Memory B cell (primary cell): ENCODE results near the gene MRPL42.
A peak's percentile ranks its signal among the peaks of the same experiment; 100 is the strongest.
"Not testable (repeated sequence)": the region's sequence is repeated elsewhere in the genome, so short reads cannot be mapped to it uniquely, and the experiment has no call there.

Source experiments
- ATAC-seq: fragments of 150-1000 bp; cut with Tn5 transposase; 2 replicates; pipeline ENCODE4 v1.10.0; 2021; ENCODE audit warnings: low read depth, mild to moderate bottlenecking, moderate library complexity
- DNase-seq, 2 donors: peaks; one replicate each; pipeline ENCODE4 v3.0.0; 2022; ENCODE audit warnings: low spot score in 2 of 2
- H3K27ac Mint-ChIP-seq: one replicate; pipeline ENCODE4 v1.8.0; 2022; ENCODE audit warnings: mild to moderate bottlenecking, moderate library complexity, mixed read lengths
- H3K27me3 Mint-ChIP-seq: one replicate; pipeline ENCODE4 v1.8.0; 2022; ENCODE audit warnings: mixed read lengths
- H3K36me3 Mint-ChIP-seq: one replicate; pipeline ENCODE4 v1.8.0; 2022; ENCODE audit warnings: mild to moderate bottlenecking, mixed read lengths
- H3K4me1 Mint-ChIP-seq: one replicate; pipeline ENCODE4 v1.8.0; 2022; ENCODE audit warnings: mixed read lengths
- H3K4me3 Mint-ChIP-seq: one replicate; pipeline ENCODE4 v1.8.0; 2022; ENCODE audit warnings: mild to moderate bottlenecking, moderate library complexity, mixed read lengths
- H3K9me3 Mint-ChIP-seq: one replicate; pipeline ENCODE4 v1.8.0; 2022; ENCODE audit warnings: mixed read lengths

The MRPL42 gene

GRCh38 chr12:93460003-93460402 is 7.3 kb upstream of the MRPL42 start:
- Mint-ChIP-seq H3K4me3 (no peak overlapping the region), H3K27me3 (no peaks in the 10 kb centered on the region), H3K4me1 (peaks cover 3% of the 10 kb centered on the region), H3K9me3 (no peaks in the 10 kb centered on the region), H3K36me3 (no peaks in the 10 kb centered on the region), H3K27ac (no peak overlapping the region)
- ATAC-seq (no peak), DNase-seq (no peak)

- H3K4me3 Mint-ChIP-seq: no peak overlapping the region
These were observed 6.4 kb upstream of the MRPL42 start for GRCh38 chr12:93460902-93461301.

GRCh38 chr12:93461503-93461902 is 5.8 kb upstream of the MRPL42 start:
- no peaks in the 10 kb centered on the region for H3K36me3 Mint-ChIP-seq
- no peak for DNase-seq

More at GRCh38 chr12:93460902-93461301, 6.4 kb upstream of the MRPL42 start:
- no peak for ATAC-seq
- Mint-ChIP-seq H3K27me3 (no peaks in the 10 kb centered on the region), H3K27ac (no peak overlapping the region), H3K36me3 (no peaks in the 10 kb centered on the region), H3K9me3 (no peaks in the 10 kb centered on the region), H3K4me1 (peaks cover 3% of the 10 kb centered on the region)
- no peak for DNase-seq

GRCh38 chr12:93465841-93466240 is 1.5 kb upstream of the MRPL42 start:
- Mint-ChIP-seq H3K4me3 (no peak overlapping the region), H3K27me3 (no peaks in the 10 kb centered on the region), H3K36me3 (peaks cover 4% of the 10 kb centered on the region), H3K4me1 (peaks cover 20% of the 10 kb centered on the region), H3K9me3 (no peaks in the 10 kb centered on the region), H3K27ac (peak overlapping the region; percentile 56)
- ATAC-seq: no peak
- no peak for DNase-seq

More at GRCh38 chr12:93461503-93461902, 5.8 kb upstream of the MRPL42 start:
- Mint-ChIP-seq H3K27ac (no peak overlapping the region), H3K4me3 (no peak overlapping the region), H3K4me1 (peaks cover 3% of the 10 kb centered on the region), H3K27me3 (no peaks in the 10 kb centered on the region), H3K9me3 (no peaks in the 10 kb centered on the region)
- ATAC-seq: no peak

GRCh38 chr12:93466625-93467350 is 526 bp upstream of the MRPL42 start:
- peaks cover 17% of the 10 kb centered on the region for H3K4me1 Mint-ChIP-seq
- no peaks in the 10 kb centered on the region for H3K27me3 Mint-ChIP-seq
- peak overlapping the region; percentile 93 for H3K4me3 Mint-ChIP-seq
- peak overlapping the region; percentile 91 for H3K27ac Mint-ChIP-seq
- no peaks in the 10 kb centered on the region for H3K9me3 Mint-ChIP-seq
- ATAC-seq: no peak
- no peak for DNase-seq
- peaks cover 5% of the 10 kb centered on the region for H3K36me3 Mint-ChIP-seq

- peaks cover 17% of the 10 kb centered on the region for H3K4me1 Mint-ChIP-seq
- H3K9me3 Mint-ChIP-seq: no peaks in the 10 kb centered on the region
- peak overlapping the region; percentile 93 for H3K4me3 Mint-ChIP-seq
- no peak for ATAC-seq
- H3K27ac Mint-ChIP-seq: peak overlapping the region; percentile 91
- H3K36me3 Mint-ChIP-seq: peaks cover 5% of the 10 kb centered on the region
- H3K27me3 Mint-ChIP-seq: no peaks in the 10 kb centered on the region
- no peak for DNase-seq
These were observed 676 bp downstream of the MRPL42 start for GRCh38 chr12:93468008-93468371.

GRCh38 chr12:93469386-93469785 is 2.1 kb downstream of the MRPL42 start:
- ATAC-seq (no peak), DNase-seq (no peak)
- no peaks in the 10 kb centered on the region for H3K27me3 Mint-ChIP-seq
- peak overlapping the region; percentile 14 for H3K4me3 Mint-ChIP-seq
- H3K27ac Mint-ChIP-seq: no peak overlapping the region
- H3K36me3 Mint-ChIP-seq: peaks cover 8% of the 10 kb centered on the region
- peaks cover 17% of the 10 kb centered on the region for H3K4me1 Mint-ChIP-seq
- H3K9me3 Mint-ChIP-seq: no peaks in the 10 kb centered on the region

- DNase-seq (no peak), ATAC-seq (no peak)
- Mint-ChIP-seq H3K27me3 (no peaks in the 10 kb centered on the region), H3K4me1 (peaks cover 3% of the 10 kb centered on the region), H3K36me3 (peaks cover 15% of the 10 kb centered on the region), H3K4me3 (no peak overlapping the region), H3K9me3 (no peaks in the 10 kb centered on the region), H3K27ac (no peak overlapping the region)
These were observed 9.2 kb downstream of the MRPL42 start for GRCh38 chr12:93476555-93476954.

GRCh38 chr12:93482721-93483120 is 15.4 kb downstream of the MRPL42 start:
- H3K4me3 Mint-ChIP-seq: no peak overlapping the region
- no peak overlapping the region for H3K27ac Mint-ChIP-seq
- no peaks in the 10 kb centered on the region for H3K4me1 Mint-ChIP-seq
- no peaks in the 10 kb centered on the region for H3K27me3 Mint-ChIP-seq
- H3K9me3 Mint-ChIP-seq: no peaks in the 10 kb centered on the region
- H3K36me3 Mint-ChIP-seq: peaks cover 16% of the 10 kb centered on the region
- DNase-seq: no peak
- ATAC-seq: no peak

GRCh38 chr12:93483151-93483807 is 16.0 kb downstream of the MRPL42 start:
- ATAC-seq: no peak
- H3K36me3 Mint-ChIP-seq: peaks cover 16% of the 10 kb centered on the region
- H3K9me3 Mint-ChIP-seq: no peaks in the 10 kb centered on the region
- H3K27me3 Mint-ChIP-seq: no peaks in the 10 kb centered on the region
- no peak overlapping the region for H3K27ac Mint-ChIP-seq
- no peaks in the 10 kb centered on the region for H3K4me1 Mint-ChIP-seq
- no peak overlapping the region for H3K4me3 Mint-ChIP-seq
- DNase-seq: no peak

GRCh38 chr12:93484315-93484981 is 17.1 kb downstream of the MRPL42 start:
- DNase-seq: no peak
- no peaks in the 10 kb centered on the region for H3K4me1 Mint-ChIP-seq
- peaks cover 20% of the 10 kb centered on the region for H3K36me3 Mint-ChIP-seq
- no peak for ATAC-seq
- no peaks in the 10 kb centered on the region for H3K9me3 Mint-ChIP-seq
- H3K27me3 Mint-ChIP-seq: no peaks in the 10 kb centered on the region
- H3K4me3 Mint-ChIP-seq: no peak overlapping the region
- H3K27ac Mint-ChIP-seq: no peak overlapping the region

- H3K9me3 Mint-ChIP-seq, H3K4me3 Mint-ChIP-seq, H3K27me3 Mint-ChIP-seq, H3K4me1 Mint-ChIP-seq, ATAC-seq, DNase-seq, H3K27ac Mint-ChIP-seq: not testable (repeated sequence)
- H3K36me3 Mint-ChIP-seq: peaks cover 29% of the 10 kb centered on the region
These were observed 25.5 kb downstream of the MRPL42 start for GRCh38 chr12:93492808-93493207.

- Mint-ChIP-seq H3K27ac (no peak overlapping the region), H3K9me3 (no peaks in the 10 kb centered on the region), H3K4me1 (peaks cover 5% of the 10 kb centered on the region), H3K4me3 (no peak overlapping the region), H3K27me3 (no peaks in the 10 kb centered on the region), H3K36me3 (peaks cover 26% of the 10 kb centered on the region)
- DNase-seq (no peak), ATAC-seq (no peak)
These were observed 26.8 kb downstream of the MRPL42 start for GRCh38 chr12:93494096-93494495.

GRCh38 chr12:93497456-93497855 is 30.1 kb downstream of the MRPL42 start:
- H3K4me1 Mint-ChIP-seq: peaks cover 5% of the 10 kb centered on the region
- DNase-seq (no peak), ATAC-seq (no peak)
- no peak overlapping the region for H3K4me3 Mint-ChIP-seq
- no peaks in the 10 kb centered on the region for H3K9me3 Mint-ChIP-seq
- H3K36me3 Mint-ChIP-seq: peaks cover 14% of the 10 kb centered on the region
- H3K27ac Mint-ChIP-seq: peak overlapping the region; percentile 68
- H3K27me3 Mint-ChIP-seq: no peaks in the 10 kb centered on the region
